ACC112 (cell line): ENCODE measurements around the gene PCCB.

Source experiments
- H2AFZ ChIP-seq: fragments of 200-600 bp; sonication (generic); one replicate; pipeline ENCODE4 v1.6.0; 2017; ENCODE audit warnings: antibody characterized with exemption, low read length; ENCODE audit not compliant: unreplicated experiment
- H3K27ac ChIP-seq: fragments of 200-600 bp; sonication (generic); 2 replicates; pipeline ENCODE4 v1.5.1; 2014; ENCODE audit warnings: low read depth, mild to moderate bottlenecking, antibody characterized with exemption, low read length, moderate library complexity
- H3K27me3 ChIP-seq: fragments of 200-600 bp; sonication (generic); 2 replicates; pipeline ENCODE4 v1.6.1; 2014; ENCODE audit warnings: mild to moderate bottlenecking, antibody characterized with exemption, low read length, moderate library complexity, mixed read lengths; ENCODE audit not compliant: insufficient read depth
- H3K36me3 ChIP-seq: fragments of 200-600 bp; sonication (generic); 2 replicates; pipeline ENCODE4 v1.6.1; 2016; ENCODE audit warnings: mild to moderate bottlenecking, antibody characterized with exemption, low read length, moderate library complexity, mixed read lengths; ENCODE audit not compliant: insufficient read depth
- H3K4me1 ChIP-seq: fragments of 200-600 bp; sonication (generic); one replicate; pipeline ENCODE4 v1.6.1; 2016; ENCODE audit warnings: low read length, mixed read lengths; ENCODE audit not compliant: insufficient read depth, unreplicated experiment, control insufficient read depth
- H3K4me3 ChIP-seq: fragments of 200-600 bp; sonication (generic); 2 replicates; pipeline ENCODE4 v1.5.1; 2014; ENCODE audit warnings: mild to moderate bottlenecking, low read depth, low read length
- H3K79me2 ChIP-seq: fragments of 200-600 bp; sonication (generic); one replicate; pipeline ENCODE4 v1.6.0; 2016; ENCODE audit warnings: low read length; ENCODE audit not compliant: control insufficient read depth, unreplicated experiment, insufficient read depth

PCCB gene

DNA sequence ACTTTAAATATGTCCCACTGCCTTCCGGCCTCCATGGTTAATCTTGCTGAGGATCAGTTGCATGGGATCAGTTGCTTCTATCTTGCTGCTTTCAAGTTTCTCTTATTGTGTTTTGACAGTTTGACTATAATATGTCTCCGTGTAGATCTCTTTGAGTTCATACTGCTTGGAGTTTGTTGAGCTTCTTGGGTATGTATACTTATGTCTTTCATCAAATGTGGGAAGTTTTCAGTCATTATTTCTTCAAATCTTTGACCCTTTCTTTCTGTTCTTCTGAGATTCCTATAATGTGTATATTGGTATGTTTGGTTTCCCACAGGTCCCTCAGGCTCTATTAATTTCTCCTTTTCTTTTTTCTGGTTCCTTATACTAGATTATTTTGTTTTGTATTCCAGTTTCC is 30.8 kb downstream of the PCCB start:
- no peaks in the 10 kb centered on the region for H3K4me1 ChIP-seq
- no peak overlapping the region for H3K4me3 ChIP-seq
- no peak overlapping the region for H2AFZ ChIP-seq
- H3K27ac ChIP-seq = no peak overlapping the region
- H3K79me2 ChIP-seq = no peaks in the 10 kb centered on the region
- H3K27me3 ChIP-seq = no peaks in the 10 kb centered on the region
- peaks cover 20% of the 10 kb centered on the region for H3K36me3 ChIP-seq

DNA sequence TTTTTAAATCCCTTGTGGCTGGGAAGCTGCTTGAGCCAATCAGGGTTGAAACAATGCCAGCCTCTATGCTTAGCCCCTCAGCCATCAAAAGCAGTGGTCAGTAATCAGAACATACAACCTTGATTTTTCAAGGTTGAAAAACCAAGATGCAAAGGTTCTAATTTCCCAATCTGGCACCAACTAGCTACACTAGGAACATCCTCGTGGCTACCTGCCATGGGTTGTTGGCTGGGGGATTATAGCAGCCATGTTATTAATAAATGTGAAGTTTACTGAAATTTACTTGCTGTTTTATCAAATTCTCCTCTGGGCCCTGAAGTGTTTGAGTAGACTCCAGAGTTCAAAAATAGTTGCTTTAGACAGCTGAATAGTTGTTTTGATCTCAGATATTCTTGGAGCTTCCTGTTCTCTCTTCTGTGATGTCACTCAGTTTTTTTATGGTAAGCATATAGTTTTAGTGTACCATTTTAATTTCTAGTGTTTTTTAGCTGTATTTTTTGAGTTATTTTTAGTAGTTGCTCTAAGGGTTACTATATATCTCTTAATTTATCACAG is 31.9 kb downstream of the PCCB start:
- H3K36me3 ChIP-seq = peaks cover 16% of the 10 kb centered on the region
- no peak overlapping the region for H2AFZ ChIP-seq
- H3K4me3 ChIP-seq = no peak overlapping the region
- H3K27ac ChIP-seq = no peak overlapping the region
- H3K27me3 ChIP-seq = no peaks in the 10 kb centered on the region
- H3K4me1 ChIP-seq = no peaks in the 10 kb centered on the region
- H3K79me2 ChIP-seq = no peaks in the 10 kb centered on the region

DNA sequence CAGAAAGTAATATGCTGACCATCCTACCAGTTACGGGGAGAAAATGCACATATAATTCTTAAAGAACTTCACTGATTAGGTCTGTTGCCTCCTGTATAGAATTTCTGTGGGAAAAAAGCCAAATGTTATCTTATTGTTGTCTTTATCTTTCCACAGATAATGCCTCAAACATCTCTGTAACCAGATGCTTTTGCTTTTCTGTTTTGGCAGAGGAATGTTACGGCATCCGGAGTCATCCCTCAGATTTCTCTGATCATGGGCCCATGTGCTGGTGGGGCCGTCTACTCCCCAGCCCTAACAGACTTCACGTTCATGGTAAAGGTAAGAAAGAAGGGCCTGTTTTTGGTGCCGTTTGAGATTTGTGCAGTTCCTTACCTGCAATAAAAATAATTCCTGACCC is 33.5 kb downstream of the PCCB start:
- Histone ChIP-seq H3K27me3 (no peaks in the 10 kb centered on the region), H3K4me3 (no peak overlapping the region), H3K4me1 (no peaks in the 10 kb centered on the region), H3K36me3 (peaks cover 8% of the 10 kb centered on the region), H3K79me2 (no peaks in the 10 kb centered on the region), H2AFZ (no peak overlapping the region), H3K27ac (no peak overlapping the region)

DNA sequence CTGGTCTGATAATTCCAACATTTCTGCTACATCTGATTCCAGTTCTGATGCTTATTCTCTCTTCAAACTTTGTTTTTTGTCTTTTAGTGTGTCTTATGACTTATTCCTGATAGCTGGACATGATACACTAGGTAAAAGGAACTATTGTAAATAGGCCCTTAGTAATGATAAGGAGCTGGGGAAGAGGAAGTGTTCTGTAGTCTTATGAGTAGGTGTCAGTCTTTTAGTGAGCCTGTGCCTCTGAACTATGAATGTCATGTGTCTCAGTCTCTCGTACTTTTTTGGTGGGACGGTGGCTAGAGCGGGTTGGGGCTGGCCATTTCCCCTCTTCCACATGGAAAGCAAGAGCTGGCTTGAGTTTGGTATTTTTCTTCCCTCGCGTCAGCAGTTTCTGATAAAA is 41.2 kb downstream of the PCCB start:
- Histone ChIP-seq H3K36me3 (peaks cover 5% of the 10 kb centered on the region; the same call in 1 of the 2 replicates), H3K27ac (no peak overlapping the region), H2AFZ (no peak overlapping the region), H3K79me2 (no peaks in the 10 kb centered on the region), H3K27me3 (no peaks in the 10 kb centered on the region), H3K4me3 (no peak overlapping the region), H3K4me1 (no peaks in the 10 kb centered on the region)

DNA sequence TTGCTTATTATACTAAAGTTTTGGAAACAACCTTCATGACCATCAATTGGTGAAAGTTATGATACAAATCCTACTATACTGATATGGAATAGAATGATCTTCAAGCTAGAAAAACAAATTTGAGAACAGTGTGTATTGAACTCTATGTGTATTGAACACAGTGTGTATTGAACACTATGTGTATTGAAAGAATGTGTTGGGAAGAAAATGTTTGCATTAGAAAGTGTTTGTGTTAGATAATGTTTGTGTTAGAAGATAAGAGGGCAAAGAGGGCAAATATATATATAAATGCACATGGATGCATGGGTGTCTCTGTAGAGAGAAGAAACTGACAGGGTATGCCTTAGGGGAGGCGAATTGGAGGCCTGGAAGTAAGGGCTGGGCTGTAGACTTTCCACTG is 42.4 kb downstream of the PCCB start:
- Histone ChIP-seq H3K27ac (no peak overlapping the region), H3K27me3 (no peaks in the 10 kb centered on the region), H3K36me3 (peaks cover 5% of the 10 kb centered on the region; the same call in 1 of the 2 replicates), H3K79me2 (no peaks in the 10 kb centered on the region), H3K4me3 (no peak overlapping the region), H3K4me1 (no peaks in the 10 kb centered on the region), H2AFZ (no peak overlapping the region)

DNA sequence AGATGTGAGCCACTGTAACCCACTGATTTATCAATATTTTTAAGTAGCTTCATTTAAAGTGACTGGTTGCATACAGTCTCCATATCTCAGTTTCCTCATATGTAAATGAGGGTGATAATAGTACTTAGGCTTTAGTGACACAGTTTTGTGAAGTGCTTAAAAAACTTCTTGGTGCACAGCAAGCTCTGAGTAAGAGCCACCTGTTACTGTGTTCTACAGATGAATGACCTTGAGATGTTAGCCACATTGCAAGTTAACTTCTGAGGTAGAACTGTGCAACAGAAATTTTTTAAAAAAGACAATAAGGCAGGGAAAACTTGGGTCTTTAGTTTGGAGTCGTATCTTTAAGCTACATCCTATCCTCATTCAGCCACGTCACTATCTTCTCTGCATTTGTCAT is 43.1 kb downstream of the PCCB start:
- no peak overlapping the region for H3K27ac ChIP-seq
- H3K4me3 ChIP-seq = no peak overlapping the region
- peaks cover 5% of the 10 kb centered on the region; the same call in 1 of the 2 replicates for H3K36me3 ChIP-seq
- H3K79me2 ChIP-seq = no peaks in the 10 kb centered on the region
- no peaks in the 10 kb centered on the region for H3K27me3 ChIP-seq
- no peak overlapping the region for H2AFZ ChIP-seq
- H3K4me1 ChIP-seq = no peaks in the 10 kb centered on the region

DNA sequence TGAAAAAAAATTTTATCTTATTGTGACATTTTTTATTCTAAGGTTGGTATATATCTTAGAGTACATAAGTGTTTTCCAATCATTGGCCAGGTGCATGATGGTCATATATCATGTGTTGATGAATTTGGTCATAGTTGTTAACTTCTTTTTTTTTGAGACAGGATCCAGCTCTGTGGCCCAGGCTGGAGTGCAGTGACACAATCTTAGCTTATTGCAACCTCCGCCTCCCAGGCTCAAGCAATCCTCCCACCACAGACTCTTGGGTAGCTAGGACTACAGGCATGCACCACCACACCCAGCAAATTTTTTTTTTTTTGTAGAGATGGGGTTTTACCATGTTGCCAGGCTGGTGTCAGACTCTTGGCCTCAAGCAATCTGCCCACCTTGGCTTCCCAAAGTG is 44.0 kb downstream of the PCCB start:
- Histone ChIP-seq H2AFZ (no peak overlapping the region), H3K27me3 (no peaks in the 10 kb centered on the region), H3K4me3 (no peak overlapping the region), H3K27ac (no peak overlapping the region), H3K4me1 (no peaks in the 10 kb centered on the region), H3K36me3 (peaks cover 5% of the 10 kb centered on the region; the same call in 1 of the 2 replicates), H3K79me2 (no peaks in the 10 kb centered on the region)

DNA sequence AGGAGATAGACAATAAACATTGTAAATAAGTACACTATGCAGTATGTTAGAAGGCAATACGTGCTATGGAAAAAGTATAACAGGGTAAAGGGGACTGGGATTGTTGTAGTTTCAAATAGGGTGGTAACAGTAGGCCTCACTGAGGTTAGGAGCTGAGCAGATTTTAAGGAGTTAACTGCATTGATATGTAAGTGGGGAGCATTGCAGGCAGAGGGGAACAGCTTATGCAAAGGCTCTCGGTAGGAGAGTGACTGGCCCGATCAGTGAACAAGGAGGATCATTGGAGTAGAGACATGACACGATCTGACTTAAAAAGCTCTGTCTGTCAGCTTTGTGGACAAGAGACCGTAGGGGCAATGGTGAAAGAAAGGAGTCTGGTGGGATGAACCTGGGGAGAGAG is 46.8 kb downstream of the PCCB start:
- no peaks in the 10 kb centered on the region for H3K36me3 ChIP-seq
- H3K27ac ChIP-seq = no peak overlapping the region

DNA sequence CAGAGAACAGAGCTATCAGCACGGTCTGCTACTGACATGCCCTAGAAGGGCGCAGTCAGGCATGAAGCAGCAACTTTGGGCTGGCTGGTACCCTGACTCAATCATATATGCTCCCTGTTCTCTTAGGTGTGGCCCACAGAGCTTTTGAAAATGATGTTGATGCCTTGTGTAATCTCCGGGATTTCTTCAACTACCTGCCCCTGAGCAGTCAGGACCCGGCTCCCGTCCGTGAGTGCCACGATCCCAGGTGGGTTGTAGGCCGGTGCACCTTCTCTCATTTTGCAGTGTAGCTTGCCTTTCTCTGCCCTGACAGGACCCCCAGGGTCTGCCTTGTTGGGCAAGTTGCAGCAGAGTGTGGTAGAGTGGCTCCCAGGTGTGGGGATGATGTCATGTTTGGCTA is 47.7 kb downstream of the PCCB start:
- H2AFZ ChIP-seq = no peak overlapping the region
- no peaks in the 10 kb centered on the region for H3K36me3 ChIP-seq
- no peaks in the 10 kb centered on the region for H3K79me2 ChIP-seq
- H3K27me3 ChIP-seq = no peaks in the 10 kb centered on the region
- no peak overlapping the region for H3K4me3 ChIP-seq
- no peaks in the 10 kb centered on the region for H3K4me1 ChIP-seq
- no peak overlapping the region for H3K27ac ChIP-seq

More for the DNA sequence above, 46.8 kb downstream of the PCCB start:
- no peaks in the 10 kb centered on the region for H3K27me3 ChIP-seq
- no peak overlapping the region for H3K4me3 ChIP-seq
- H2AFZ ChIP-seq = no peak overlapping the region
- H3K4me1 ChIP-seq = no peaks in the 10 kb centered on the region
- no peaks in the 10 kb centered on the region for H3K79me2 ChIP-seq

DNA sequence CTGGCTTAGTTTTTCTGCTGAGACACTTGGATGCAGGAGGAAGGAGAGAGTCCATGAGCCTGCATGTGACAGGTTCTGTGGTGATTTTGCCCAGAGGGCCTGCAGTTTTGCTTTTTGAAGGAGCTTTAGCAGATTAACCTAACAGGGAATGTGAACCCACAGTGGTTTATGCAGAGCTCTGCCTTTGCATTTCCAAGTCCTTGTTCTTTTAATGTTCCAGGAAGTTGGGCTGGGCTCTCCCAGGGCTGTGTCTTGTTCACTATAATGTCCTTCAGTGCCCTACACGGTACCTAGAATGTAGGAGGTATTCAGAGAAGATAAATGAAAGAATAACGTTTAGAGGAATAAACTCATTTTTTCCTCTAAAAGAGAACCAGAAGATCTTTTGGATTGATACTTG is 50.3 kb downstream of the PCCB start:
- Histone ChIP-seq H3K4me1 (no peaks in the 10 kb centered on the region), H2AFZ (no peak overlapping the region), H3K27ac (no peak overlapping the region), H3K36me3 (no peaks in the 10 kb centered on the region), H3K27me3 (no peaks in the 10 kb centered on the region), H3K4me3 (no peak overlapping the region), H3K79me2 (no peaks in the 10 kb centered on the region)

DNA sequence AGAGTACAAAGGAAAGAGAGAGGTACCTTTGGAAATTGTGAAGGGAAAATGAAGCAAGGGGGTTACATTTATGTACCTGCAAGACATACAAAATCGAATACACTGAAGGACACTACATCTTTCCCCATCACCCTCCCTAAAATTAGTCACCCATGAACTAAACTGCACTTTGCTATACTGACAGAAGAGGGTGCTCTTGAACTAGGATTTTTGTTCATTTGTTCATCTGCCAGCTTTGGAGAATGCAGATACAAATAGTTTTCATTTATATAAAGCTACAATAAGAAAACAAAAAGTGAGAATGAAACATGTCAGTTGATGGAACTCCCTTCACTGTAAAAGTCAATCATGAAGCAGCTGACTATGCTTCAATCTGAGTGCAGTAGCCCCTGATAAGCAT is 55.7 kb downstream of the PCCB start:
- no peak overlapping the region for H2AFZ ChIP-seq
- H3K27ac ChIP-seq = no peak overlapping the region
- no peaks in the 10 kb centered on the region for H3K36me3 ChIP-seq
- no peaks in the 10 kb centered on the region for H3K27me3 ChIP-seq
- H3K79me2 ChIP-seq = no peaks in the 10 kb centered on the region
- H3K4me3 ChIP-seq = no peak overlapping the region
- H3K4me1 ChIP-seq = no peaks in the 10 kb centered on the region
